ENCODE data around the gene DAPK2.

DAPK2 gene

DNA sequence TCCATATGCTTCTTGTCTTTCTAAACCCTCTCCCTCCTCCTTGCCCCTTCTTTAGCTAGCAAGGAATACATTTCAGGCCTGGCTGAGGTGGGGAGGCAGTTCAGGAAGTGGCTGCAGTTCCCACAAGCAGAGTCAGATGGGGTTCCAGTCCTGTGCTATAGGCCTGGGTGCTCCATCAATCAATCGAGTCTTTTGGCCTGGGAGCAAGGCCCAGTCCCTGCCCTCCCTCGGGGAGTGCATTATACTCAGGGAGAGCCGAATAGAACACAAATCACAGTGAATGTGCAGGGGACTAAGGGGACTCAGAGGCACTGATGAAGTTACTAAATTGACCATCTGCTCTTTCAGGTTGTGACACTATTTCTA is 154.5 kb downstream of the DAPK2 start:
- no peak for DNase-seq

DNA sequence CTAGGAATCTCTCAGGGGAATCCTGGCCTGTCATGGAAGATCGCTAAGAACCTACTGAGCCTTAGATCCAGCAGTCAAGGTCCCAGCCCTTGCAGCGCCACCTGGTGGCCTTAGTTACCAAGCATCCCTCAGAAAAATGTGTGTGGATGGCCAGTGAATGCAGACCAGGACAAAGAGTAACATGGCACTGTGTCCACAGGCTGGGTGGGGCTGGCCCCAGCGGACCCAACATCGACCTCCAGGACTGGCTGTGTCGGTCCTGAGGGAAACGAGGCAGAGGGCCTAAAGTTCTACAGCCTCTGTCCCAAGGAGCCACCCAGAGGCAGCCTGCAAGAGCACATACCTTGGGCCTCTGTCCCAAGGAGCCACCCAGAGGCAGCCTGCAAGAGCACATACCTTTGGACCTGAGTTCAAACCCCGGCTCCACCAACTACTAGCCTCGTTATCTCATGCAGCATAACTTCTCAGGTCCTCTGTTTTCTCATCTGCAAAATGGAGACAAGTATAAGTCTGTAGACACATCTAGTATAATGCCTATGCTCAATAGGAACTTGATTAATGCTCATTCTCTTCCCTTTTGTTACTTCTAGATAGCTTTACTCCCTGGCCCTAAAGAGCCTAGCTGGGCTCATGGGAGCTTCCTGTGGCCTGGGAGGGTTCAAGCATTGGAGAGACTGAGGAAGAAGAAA is 155.1 kb downstream of the DAPK2 start:
- peak; percentile 73 for DNase-seq

DNA sequence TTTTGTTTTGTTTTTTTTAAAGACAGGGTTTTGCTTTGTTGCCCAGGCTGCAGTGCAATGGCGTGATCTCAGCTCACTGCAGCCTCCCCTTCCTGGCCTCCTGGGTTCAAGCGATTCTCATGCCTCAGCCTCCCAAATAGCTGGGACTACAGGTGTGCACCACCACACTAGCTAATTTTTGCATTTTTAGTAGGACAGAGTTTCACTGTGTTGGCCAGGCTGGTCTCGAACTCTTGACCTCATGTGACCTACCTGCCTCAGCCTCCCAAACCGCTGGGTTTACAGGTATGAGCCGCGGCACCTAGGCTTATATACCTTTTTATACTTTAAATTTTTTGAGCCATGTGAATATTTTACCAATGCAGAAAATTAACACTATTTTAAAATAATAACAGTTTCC is 155.7 kb downstream of the DAPK2 start:
- DNase-seq, result no peak

DNA sequence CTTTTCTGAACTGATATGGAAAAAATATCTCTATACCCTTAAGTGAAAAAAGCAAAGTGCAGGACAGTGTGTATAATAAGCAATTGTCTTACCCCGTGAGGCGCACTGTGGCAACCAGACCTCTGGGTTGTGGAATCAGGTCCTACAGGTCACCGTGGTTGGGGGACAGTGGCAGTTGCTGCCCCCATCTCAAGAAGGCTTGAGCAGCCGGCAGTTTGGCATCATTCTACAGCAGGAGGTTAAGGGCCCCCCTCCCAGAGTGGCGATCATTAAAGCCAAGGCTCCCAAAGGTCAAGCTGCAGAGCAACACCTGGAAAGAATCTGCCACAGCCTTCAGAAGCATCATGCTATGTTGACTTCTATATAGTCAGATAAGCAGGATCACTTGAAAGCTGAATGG is 156.5 kb downstream of the DAPK2 start:
- DNase-seq, result no peak

DNA sequence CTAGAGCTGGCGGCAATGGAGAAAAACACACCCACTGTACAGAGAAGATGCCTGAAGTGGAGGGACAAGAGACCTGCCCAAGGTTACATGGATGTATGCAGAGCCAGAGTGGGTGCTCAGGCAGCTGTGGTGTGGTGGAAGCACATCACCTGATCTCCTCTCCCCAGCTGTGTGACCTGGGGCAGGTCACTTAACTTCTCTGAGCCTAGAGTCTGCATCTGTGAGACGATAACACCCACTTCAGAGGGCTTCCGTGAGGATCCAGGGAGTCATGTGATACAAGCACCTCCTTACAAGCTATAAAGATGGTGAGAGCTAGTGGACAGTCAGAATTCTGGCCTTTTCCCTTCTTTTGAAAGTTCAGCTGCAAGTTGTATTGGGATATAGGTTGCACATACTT is 157.5 kb downstream of the DAPK2 start:
- DNase-seq, result no peak

DNA sequence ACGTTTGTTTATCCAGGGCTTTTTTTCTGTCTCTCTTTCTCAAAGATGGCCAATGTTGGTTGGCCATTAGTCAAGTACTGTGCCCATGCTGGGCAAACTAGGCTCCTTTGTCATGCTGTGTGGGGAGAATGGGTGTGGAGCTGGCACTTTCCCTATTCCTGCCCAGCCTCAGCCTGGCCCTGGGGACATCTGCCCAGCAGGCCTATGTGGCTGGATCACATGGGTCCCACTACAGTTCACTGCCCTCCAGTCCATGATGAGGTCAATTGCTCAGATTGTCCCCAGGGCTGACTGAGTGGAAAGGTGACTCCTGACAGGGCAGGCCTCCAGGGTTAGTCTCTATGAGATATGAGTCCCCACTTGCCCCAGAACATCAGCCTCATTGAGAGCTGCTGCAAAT is 158.1 kb downstream of the DAPK2 start:
- DNase-seq, result no peak

DNA sequence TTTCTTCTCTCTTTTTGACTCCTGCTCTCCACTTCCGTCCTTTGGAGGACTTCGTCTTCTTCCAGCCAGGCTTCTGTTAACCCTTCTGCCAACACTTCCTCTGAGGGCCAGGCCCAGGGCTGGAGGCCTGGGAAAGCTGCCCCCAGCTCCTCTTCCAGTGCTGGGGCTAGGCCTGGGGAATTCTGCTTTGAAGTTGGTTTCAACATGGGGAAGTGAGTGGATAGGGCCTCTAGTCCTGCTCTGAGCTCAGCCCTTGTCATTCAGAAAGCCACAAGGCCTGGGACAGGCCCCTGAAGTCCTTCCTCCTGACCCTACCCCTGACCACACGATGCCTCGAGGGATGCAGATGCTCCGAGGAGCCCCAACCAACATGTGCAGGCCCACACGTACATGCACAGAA is 158.7 kb downstream of the DAPK2 start:
- DNase-seq, result no peak

DNA sequence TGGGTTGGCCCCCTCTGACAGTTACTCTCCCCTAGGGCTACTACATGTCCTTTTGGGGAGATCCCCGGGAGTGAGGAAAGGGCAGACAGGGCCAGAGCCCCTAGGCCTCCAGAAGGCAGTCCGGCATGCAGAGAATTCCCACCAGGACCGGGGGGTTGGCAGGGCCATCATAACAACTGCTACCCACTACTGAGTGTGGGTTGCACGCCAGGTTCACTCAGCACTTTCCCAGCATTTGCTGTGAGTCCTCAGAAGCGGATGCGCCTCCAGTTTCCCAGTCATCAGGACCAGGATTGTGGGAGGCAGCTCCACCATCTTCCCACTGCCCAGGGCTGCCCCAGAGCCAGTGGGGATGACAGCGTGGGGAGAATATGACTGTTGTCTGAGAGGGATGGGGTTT is 161.3 kb downstream of the DAPK2 start:
- DNase-seq, result no peak

DNA sequence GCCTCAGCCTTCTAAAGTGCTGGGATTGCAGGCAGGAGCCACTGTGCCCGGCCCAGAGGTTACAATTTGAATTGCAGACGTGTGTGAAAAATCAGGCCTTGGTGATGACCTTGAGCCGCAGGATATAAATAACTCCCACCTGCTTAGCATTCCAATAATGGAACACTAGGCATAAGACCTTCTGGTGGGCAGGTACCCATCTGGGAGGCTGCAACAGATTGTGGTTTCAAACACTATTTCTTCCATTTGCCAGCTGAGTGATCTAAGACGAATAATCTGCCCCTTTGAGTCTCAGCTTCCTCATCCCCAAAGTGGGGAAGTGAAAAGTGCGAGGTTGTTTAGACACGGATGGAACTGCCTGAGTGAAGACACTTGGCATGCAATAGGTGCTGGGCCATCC is 164.9 kb downstream of the DAPK2 start:
- no peak for DNase-seq

DNA sequence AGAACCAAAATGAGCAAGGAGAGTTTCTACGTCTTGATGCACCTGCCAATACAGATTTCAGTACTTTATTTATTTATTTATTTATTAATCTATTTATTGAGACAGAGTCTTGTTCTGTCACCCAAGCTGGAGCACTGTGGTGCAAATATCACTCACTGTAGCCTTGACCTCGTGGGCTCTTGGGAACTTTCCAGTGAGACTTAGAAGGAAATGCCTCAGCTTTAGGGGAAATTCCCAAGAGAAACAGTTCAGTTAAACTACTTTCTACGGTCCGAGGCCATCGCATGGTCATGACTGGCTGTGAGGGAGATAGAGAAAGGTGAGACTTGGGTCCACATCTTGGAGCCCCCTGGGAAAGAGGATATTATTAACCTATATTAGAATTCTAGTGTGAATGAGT is 165.5 kb downstream of the DAPK2 start:
- no peak for DNase-seq

DNA sequence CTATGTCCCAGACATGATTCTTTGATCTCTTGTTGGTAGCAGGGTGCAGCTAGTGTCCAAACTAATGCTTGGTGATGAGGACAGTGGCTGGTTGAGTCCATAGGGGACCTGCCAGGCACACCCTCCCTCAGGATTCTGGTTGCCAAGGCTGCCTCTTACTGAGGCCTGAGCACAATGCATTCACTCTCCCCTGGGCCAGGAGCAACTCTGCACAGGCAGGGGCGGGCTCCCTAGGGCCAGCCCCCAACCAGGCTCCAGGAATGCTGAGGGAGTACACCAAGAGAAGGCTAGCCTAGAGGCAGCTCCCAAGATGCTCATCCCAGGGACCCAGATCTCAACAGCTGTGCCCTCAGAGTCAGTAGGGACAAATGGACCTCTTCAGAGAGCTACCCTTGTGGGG is 166.3 kb downstream of the DAPK2 start:
- DNase-seq, result no peak

DNA sequence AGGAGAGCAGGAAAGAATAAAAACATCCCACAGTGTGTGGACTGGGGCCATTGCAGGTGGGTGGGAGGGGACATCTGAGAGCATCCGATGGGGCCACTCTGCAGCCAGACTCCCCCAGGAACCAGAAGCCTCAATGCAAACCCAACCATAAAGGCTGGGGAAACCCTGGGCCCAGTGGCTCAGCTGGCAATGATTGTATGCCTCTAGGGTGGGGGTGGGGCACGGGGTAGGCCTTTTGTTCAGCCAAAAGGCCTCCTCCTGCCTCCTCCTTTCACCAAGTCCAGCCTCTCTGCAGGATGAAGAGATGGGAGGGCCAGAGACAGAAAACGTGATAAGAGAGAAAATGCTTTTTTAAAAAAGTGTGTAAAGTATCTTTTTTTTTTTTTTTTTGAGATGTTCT is 167.1 kb downstream of the DAPK2 start:
- DNase-seq, result no peak

DNA sequence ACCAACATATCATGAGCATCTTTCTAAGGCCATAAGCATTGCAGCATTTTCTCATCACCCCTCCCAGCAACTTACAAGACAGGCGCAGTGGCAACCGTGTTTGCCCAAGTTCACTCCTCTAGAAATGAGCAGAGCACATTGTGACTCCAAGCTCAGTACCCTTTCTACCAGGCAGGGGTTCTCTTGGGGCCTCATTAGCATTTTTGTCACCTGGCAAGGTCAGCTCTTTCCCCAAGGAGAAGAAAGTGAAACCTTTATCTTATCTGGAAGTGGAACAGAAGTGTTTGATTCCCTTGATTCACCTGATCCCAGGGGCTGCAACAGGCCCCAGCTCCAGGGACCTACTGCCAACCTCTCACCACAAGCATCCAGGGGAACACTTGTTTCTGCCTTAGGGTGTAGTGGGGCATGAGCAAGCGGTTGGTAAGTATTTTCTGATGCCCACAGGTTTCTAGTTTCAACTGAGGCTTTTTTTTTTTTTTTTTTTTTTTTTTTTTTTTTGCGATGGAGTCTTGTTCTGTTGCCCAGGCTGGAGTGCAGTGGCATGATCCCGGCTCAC is 168.5 kb downstream of the DAPK2 start:
- DNase-seq, result no peak

DNA sequence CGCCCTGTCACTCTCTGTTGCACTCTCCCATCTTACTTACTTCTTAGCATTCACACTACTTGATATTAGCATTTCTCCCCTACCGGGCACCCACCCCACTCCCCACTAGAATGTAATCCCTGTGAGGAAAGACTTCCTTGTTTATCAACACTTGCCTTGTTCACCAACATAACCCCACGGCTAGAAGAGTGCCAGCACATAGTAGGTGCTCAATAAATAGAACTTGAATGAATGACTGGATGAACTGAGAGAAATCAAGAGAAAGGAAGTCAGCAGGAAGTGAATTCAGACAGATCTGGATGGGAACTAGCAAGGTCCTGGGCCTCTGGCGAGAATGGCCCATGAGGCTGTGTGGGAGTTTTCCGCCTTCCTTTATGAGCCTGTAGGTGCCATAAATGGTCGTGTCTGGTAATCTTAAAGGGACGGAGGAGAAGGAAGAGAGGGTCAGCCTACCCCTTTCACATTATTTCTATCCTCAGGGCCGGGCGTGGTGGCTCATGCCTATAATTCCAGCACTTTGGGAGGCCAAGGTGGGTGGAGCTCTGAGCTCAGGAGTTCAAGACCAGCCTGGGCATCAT is 170.1 kb downstream of the DAPK2 start:
- no peak for DNase-seq

DNA sequence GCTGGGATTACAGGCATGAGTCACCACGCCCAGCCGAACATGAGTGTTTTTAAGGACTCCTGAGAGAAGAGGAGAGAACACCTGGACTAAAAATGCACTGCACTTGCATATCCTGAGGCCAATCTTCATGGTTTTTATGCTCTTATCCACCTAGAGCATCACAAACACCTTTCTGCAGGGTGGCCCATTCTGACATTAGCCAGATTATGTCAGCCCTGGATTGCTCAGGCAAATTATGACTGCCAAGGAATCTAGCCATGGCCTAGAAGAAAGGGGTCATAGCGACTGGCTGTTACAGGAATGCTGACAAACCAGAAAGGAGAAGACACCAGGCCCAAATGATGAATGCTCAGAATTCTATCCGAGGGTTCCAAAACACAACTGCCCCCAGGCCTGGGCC is 171.7 kb downstream of the DAPK2 start:
- DNase-seq, result no peak

DNA sequence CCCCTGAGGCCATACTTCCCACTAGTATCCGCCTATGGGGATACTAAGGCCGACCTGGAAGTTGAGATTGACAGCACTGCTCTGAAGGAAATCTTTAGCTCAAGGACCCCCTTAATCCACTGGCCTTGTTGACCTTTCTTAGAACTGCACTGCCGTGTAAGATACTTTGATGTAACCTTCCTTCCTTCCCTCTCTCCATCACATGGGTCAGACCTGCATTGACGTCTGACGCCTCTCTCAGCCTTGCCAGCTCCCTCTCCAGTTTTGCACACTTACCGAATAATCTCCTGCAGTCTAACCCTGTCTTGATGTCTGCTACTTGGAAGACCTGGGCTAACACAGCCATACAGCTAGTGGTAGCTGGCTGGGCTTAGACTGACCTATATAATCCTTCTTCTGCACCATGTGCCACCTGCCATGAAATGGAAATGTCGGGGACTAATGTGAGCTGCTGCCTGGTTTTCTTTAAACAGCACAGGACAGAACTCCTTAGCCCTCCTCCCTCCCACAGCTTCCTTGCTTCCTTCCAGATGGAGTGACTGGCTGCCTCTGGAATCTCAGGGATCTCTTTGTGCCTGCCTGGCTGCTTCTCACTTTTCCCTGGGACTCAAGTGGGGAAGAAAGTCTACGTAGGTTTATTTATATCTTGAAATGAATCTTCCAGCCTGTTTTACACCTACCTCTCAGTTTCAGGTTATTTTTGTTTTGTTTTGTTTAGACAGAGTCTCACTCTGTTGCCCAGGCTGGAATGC is 173.3 kb downstream of the DAPK2 start:
- DNase-seq, result peak; percentile 47

DNA sequence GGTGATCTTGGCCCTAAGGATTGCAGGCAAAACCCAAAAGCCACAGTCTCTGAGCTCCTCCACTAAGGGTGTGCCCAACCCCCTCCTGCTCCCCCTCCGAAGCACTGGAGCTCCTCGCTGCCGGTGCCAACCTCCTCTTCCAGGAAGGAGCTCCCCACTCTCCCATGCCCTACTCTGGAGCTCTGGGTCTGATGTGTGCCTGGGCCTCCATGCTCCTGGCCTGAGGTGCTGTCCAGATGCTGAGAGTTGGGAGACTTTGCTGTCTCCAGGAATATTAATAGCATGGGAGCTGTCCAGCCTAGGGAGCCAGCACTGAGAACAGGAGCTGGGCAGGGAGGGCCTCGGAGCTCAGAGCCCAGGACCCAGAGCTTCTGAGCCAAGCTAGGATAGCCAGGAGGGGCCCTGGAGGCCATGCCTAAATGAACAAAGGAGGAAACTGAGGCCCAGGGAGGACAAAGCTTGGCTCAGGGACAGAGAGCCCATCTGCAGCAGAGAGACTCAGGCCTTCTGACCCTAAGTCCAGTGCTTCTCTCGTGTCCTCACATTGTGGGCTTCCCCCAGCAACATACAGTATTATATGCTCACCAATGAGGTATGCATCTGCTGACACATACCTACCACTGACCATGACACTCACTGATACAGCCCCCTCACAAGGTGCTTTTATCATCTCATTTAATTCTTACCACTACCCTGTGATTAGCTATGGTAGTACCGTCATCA is 175.6 kb downstream of the DAPK2 start:
- DNase-seq, result peak; percentile 90

DNA sequence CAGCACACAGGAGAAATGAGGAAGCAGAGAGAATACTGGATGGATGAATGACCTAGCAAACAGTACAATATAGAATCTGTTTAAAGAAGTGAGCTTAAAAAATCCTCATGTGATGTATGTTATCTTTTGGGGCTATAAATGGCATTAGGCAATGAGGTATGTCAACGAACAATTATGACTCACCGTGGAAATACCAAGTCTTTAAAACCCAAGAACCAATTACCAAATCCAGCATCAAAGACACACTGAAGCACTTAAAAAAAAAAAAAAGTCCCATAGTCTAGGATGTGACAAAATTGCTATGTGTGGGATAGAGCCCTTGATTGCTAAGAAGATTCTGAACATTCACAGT is 176.3 kb downstream of the DAPK2 start:
- DNase-seq, result peak; percentile 38

DNA sequence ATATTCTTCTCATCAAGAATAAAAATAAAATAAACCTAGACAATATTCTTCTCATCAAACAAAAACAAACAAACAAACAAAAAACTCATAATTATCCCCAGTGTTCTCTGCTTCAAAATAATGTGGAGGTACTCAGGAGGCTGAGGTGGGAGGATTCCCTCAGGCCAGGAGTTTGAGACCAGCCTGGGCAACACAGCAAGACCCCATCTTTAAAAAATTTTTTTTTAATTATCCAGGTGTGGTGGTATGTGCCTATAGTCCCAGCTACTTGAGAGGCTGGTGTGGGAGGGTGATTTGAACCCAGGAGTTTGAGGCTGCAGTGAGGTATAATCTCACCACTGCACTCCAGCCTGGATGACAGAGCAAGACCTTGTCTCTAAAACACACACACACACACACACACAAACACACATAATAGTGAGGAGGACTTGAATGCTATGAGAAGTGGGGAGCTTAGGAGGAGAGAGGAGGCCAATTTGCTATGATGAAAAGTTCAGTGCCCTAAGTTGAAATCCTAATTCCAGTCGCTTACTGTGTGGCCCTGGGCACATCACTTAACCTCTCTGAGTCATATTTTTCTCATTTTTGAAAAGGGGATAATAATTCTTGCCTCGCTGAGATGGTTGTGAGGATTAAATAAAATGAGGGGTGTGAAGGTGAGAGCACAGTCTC is 176.8 kb downstream of the DAPK2 start:
- no peak for DNase-seq

DNA sequence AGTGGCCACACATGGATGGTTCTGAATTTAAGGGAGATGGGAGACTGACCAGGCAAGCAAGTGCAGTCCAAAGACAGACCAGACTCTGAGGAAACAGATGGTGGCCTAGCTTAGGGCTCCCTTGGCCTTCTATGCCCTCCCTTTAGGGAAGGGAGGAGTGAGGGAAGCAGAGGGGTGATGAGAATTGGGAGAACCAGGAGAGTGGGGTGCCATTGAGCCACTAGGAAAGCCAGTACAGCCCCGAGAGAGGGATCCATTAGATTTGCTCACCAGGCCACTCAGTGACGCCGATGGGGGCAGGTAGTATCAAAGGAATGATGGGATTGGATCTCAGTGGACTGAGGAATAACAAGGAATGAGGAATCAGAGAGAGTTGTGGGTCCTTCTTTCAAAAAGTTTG is 182.1 kb downstream of the DAPK2 start:
- no peak for DNase-seq

DNA sequence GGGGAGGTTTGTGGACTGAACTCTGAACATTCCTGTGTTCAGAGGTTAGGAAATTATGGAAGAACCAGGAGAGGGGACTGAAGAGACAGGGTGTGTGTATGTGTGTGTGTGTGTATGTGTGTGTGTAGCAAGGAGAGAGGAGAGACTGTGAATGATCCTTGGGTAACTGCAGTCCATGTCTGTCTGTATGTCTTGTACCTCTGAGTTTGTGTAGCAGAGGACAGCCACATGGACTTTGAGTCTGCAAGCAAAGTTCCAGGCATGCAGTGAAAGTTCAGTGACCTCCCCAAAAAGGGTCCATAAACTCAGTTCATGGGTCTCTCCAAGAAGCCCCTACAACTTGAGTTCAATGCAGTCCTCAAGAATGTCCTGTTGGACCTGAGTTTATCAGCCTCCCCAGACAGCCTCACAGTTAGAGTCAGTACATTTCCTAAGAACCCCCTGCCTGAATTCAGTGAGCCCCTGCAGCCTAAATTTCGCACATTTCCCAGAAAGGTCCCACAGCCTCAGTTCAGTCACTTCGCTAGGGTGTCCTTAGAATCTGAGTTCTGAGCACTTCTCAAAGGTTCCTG is 184.3 kb downstream of the DAPK2 start:
- DNase-seq, result no peak

DNA sequence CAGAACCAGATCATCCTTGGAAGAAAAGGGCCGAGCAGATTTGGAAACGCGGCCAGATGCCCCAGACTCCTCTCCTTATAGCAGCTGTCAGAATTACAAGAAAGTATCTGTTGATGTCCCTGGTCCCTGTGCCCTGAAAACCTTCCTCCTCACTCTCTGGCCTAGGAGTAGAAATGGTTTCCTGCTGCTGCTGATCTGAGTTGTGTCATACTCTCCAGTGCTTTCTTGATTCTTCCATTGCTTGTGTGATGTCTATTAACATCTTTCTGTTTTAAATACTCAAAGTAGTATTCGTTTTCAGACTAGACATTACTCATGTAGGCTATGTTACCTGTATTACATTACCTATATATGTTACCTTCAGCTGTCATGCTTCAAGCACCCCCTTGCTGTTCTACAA is 185.7 kb downstream of the DAPK2 start:
- no peak for DNase-seq
